ENCODE measurements around the gene CAB39.
"Not testable (repeated sequence)": the region's sequence is repeated elsewhere in the genome, so short reads cannot be mapped to it uniquely, and the experiment has no call there.

The CAB39 gene

GRCh38 chr2:230715201-230715600 is 2.6 kb downstream of the CAB39 start:
- TF ChIP-seq CTCF (IDR thresholded peaks at IDR 0.05) (no peak), ZFX (IDR thresholded peaks at IDR 0.05; ENCODE audit: borderline replicate concordance) (no peak)
- H3K27ac ChIP-seq = no peak overlapping the region

- no peak overlapping the region for H3K27ac ChIP-seq
- no peak for TF ChIP-seq CTCF (IDR thresholded peaks at IDR 0.05)
Observed at GRCh38 chr2:230716588-230716987, 3.9 kb downstream of the CAB39 start.

- TF ChIP-seq ZFX (IDR thresholded peaks at IDR 0.05; ENCODE audit: borderline replicate concordance) = no peak
- no peak overlapping the region for H3K27ac ChIP-seq
Observed at GRCh38 chr2:230717600-230717999, 5.0 kb downstream of the CAB39 start.

- TF ChIP-seq ZFX (IDR thresholded peaks at IDR 0.05; ENCODE audit: borderline replicate concordance) (no peak), CTCF (IDR thresholded peaks at IDR 0.05) (no peak)
- no peak overlapping the region for H3K27ac ChIP-seq
Observed at GRCh38 chr2:230719340-230719739, 6.7 kb downstream of the CAB39 start.

DNA sequence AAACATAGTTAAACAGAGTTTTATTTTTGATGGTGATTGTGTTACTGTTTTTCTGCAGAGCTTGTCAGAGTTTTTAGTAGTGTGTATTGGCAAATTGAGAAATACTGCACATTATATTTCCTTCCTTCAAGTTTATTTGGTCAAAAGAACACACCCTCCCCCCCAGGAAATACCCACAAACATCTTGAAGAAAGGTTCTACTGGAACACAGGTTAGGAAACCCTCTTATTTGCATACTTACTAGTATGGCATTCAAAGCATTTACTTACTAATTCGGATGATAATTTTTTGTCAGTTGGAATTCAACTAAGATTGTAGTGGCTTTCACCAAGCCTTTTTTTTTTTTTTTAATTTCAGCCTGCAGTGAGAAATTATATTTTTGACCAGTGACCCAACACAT is 9.1 kb downstream of the CAB39 start:
- no peak for TF ChIP-seq ZFX (IDR thresholded peaks at IDR 0.05; ENCODE audit: borderline replicate concordance)
- no peak for TF ChIP-seq CTCF (IDR thresholded peaks at IDR 0.05)
- no peak overlapping the region for H3K27ac ChIP-seq

DNA sequence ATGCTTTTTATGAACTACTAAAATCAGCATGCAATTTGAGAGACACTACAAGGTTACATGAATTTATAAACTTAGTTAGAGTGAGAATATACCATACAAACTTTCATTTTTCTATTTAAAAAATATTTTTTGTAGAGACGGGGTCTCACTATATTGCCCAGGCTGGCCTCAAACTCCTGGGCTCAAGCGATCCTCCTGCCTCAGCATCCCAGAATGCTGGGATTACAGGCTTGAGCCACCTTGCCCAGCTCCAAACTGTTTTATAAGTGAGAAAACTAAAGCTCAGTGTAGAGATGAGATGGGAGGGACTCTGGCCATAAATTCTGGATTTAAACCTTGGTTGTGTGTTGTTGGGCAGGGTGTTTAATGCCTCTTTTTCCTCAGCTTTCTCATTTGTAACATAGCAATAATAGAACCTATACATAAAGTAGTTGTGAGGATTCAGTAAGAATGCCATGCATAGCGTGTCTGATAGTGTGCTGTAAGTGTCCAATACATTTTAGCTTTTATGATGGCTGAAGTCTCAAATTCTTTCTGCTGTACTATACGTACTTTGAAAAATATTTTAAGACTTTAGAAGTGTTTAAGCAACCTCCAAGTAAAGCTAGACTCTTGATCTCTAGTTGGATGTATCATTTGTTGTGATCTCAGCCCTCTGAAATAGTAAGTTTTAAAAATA is 9.7 kb downstream of the CAB39 start:
- no peak for TF ChIP-seq ZFX (IDR thresholded peaks at IDR 0.05; ENCODE audit: borderline replicate concordance)
- TF ChIP-seq CTCF (IDR thresholded peaks at IDR 0.05) = no peak
- H3K27ac ChIP-seq = no peak overlapping the region

- no peak for TF ChIP-seq CTCF (IDR thresholded peaks at IDR 0.05)
- no peak for TF ChIP-seq ZFX (IDR thresholded peaks at IDR 0.05; ENCODE audit: borderline replicate concordance)
Observed at GRCh38 chr2:230723363-230723762, 10.7 kb downstream of the CAB39 start.

DNA sequence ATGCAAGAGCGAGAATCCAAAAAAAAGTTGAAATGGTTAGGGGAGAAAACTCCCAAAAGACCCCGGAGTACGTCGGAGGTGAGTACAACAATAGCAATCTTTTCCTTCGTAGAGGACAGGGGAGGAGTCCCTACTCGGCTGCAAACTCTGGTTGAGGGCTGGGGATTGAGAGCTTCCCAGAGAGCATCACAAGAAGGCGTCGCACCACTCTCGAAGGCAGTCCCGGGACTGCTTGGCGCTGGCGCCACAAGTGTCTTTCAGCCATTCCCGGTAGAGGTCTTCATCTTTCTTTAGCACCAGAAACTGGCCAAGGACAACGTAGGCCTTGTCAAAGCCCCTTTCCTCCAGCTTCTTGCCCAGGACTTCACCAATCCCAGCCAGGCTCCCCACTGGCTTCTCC is 12.3 kb downstream of the CAB39 start:
- H3K27ac ChIP-seq = not testable (repeated sequence)

More at GRCh38 chr2:230723363-230723762, 10.7 kb downstream of the CAB39 start:
- no peak overlapping the region for H3K27ac ChIP-seq
